CD4-positive, alpha-beta T cell treated with Interleukin-17A for 4 hours (primary cell): ENCODE data around the gene SLC39A11.
"Not testable (repeated sequence)": the region's sequence is repeated elsewhere in the genome, so short reads cannot be mapped to it uniquely, and the experiment has no call there.

Experiments used
- DNase-seq: peaks from one replicate; pipeline ENCODE4 v3.0.0-alpha.2; 2020; ENCODE audit warnings: mixed read lengths

Gene SLC39A11

GRCh38 chr17:73105431-73105830, 12.9 kb upstream of the SLC39A11 start:
- DNase-seq: no peak

GRCh38 chr17:73104450-73104849, 12.0 kb upstream of the SLC39A11 start:
- DNase-seq: no peak

- DNase-seq: no peak
These were observed 11.3 kb upstream of the SLC39A11 start for GRCh38 chr17:73103641-73104335.

- DNase-seq: no peak
These were observed 8.5 kb upstream of the SLC39A11 start for GRCh38 chr17:73101031-73101430.

- DNase-seq: no peak
These were observed 7.9 kb upstream of the SLC39A11 start for GRCh38 chr17:73100363-73100762.

GRCh38 chr17:73099511-73099910, 7.0 kb upstream of the SLC39A11 start:
- no peak for DNase-seq

- no peak for DNase-seq
These were observed 6.4 kb upstream of the SLC39A11 start for GRCh38 chr17:73098919-73099318.

GRCh38 chr17:73097973-73098765, 5.7 kb upstream of the SLC39A11 start:
- DNase-seq: not testable (repeated sequence)

- DNase-seq: no peak
These were observed 4.4 kb upstream of the SLC39A11 start for GRCh38 chr17:73096866-73097265.

GRCh38 chr17:73096211-73096610, 3.7 kb upstream of the SLC39A11 start:
- DNase-seq: no peak

GRCh38 chr17:73093286-73093685, 798 bp upstream of the SLC39A11 start:
- no peak for DNase-seq

GRCh38 chr17:73091770-73092522, 542 bp downstream of the SLC39A11 start:
- no peak for DNase-seq

GRCh38 chr17:73091410-73091769, 1.1 kb downstream of the SLC39A11 start:
- DNase-seq: no peak

- DNase-seq: no peak
These were observed 1.9 kb downstream of the SLC39A11 start for GRCh38 chr17:73090396-73091202.

GRCh38 chr17:73089322-73090317, 2.9 kb downstream of the SLC39A11 start:
- DNase-seq: no peak

- no peak for DNase-seq
These were observed 3.9 kb downstream of the SLC39A11 start for GRCh38 chr17:73088561-73088960.

GRCh38 chr17:73083432-73083831, 9.1 kb downstream of the SLC39A11 start:
- DNase-seq: no peak

GRCh38 chr17:73074566-73074965, 17.9 kb downstream of the SLC39A11 start:
- no peak for DNase-seq

- DNase-seq: no peak
These were observed 20.1 kb downstream of the SLC39A11 start for GRCh38 chr17:73072219-73072962.

- DNase-seq: no peak
These were observed 21.2 kb downstream of the SLC39A11 start for GRCh38 chr17:73071066-73071999.
